Retinal pigment epithelial cell (primary cell): ENCODE data around the gene PARN.

ENCODE experiments used
- DNase-seq: peaks from one replicate; pipeline ENCODE4 v3.0.0-alpha.2; 2010; ENCODE audit warnings: low read depth
- H3K4me3 ChIP-seq: 2 replicates; pipeline ENCODE4 v1.5.1; 2011; ENCODE audit warnings: mild to moderate bottlenecking, low read length, control low read depth, moderate library complexity
- CTCF ChIP-seq: conservative IDR thresholded peaks from 2 replicates; pipeline ENCODE4 v1.5.1; 2011; ENCODE audit warnings: low read depth, low read length, control low read depth, inconsistent platforms

PARN gene

GRCh38 chr16:14454391-14454790 lies 175.7 kb downstream of the PARN start:
- DNase-seq: no peak
- H3K4me3 ChIP-seq: no peak overlapping the region
- TF ChIP-seq CTCF: no peak

GRCh38 chr16:14452066-14452465 lies 178.0 kb downstream of the PARN start:
- no peak for TF ChIP-seq CTCF
- DNase-seq: no peak
- H3K4me3 ChIP-seq: no peak overlapping the region

GRCh38 chr16:14450846-14451245 lies 179.2 kb downstream of the PARN start:
- no peak for DNase-seq
- no peak for TF ChIP-seq CTCF

GRCh38 chr16:14449790-14450480 lies 180.1 kb downstream of the PARN start:
- TF ChIP-seq CTCF: no peak
- H3K4me3 ChIP-seq: no peak overlapping the region
- DNase-seq: no peak

More at GRCh38 chr16:14450846-14451245, 179.2 kb downstream of the PARN start:
- H3K4me3 ChIP-seq: no peak overlapping the region

GRCh38 chr16:14449334-14449733 lies 180.7 kb downstream of the PARN start:
- TF ChIP-seq CTCF: no peak

GRCh38 chr16:14448879-14449278 lies 181.2 kb downstream of the PARN start:
- no peak for TF ChIP-seq CTCF
- H3K4me3 ChIP-seq: no peak overlapping the region
- DNase-seq: no peak

More at GRCh38 chr16:14449334-14449733, 180.7 kb downstream of the PARN start:
- H3K4me3 ChIP-seq: no peak overlapping the region
- DNase-seq: no peak

- H3K4me3 ChIP-seq: no peak overlapping the region
- no peak for DNase-seq
- no peak for TF ChIP-seq CTCF
Measured at GRCh38 chr16:14447783-14448182, 182.3 kb downstream of the PARN start.
